GM23248 (cell line): Measurements from ENCODE around the gene PIP5K1C.

Experiments used
- EZH2 ChIP-seq: fragments of 200-600 bp; sonication (generic); IDR thresholded peaks from 2 replicates; pipeline ENCODE4 v1.6.1; 2018; ENCODE audit warnings: antibody characterized with exemption, mild to moderate bottlenecking; ENCODE audit not compliant: insufficient read depth, poor library complexity, severe bottlenecking
- EZH2phosphoT487 ChIP-seq: fragments of 200-600 bp; sonication (generic); IDR thresholded peaks from 2 replicates; pipeline ENCODE4 v1.6.1; 2018; ENCODE audit warnings: antibody characterized with exemption, moderate library complexity, mild to moderate bottlenecking, low read depth; ENCODE audit not compliant: insufficient read depth

DNA sequence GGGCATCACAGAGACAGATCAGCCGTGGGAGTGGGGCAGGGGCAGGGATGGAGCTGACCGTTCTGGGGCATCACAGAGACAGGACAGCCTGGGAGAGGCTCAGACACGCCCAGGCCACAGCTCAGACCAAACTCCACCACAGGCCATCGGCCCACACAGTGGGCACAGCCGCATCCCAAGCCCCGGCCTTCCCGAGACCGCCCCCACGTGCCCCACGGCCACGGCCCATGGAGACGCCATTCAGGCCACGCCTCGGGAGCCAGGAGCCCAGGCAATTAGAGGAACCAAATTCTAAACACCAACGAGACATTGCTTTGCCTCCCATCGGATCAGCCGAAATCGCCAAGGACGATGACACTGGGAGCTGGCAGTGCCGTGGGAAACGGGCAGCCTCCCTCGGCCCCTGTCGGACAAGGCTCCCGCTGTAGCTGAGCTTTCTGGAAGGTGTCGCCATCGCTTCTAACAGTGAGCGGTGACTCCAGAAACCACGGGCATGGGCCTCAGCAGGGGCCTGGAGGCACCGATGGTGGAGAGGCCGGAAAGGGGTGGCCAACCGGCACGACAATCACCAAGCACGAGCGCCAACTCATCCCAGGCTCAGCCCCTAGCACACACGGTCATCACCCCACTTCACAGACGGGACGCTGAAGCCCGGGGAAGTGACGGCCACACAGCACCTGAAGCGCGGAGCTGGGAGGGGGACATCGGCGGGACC, 2.4 kb downstream of the PIP5K1C start:
- TF ChIP-seq EZH2phosphoT487 = no peak
- no peak for TF ChIP-seq EZH2
